ENCODE results near the gene ATP5MG. TPM values are rescaled to one million over a fixed set of nuclear protein-coding genes. Genes with fewer than 3 reads are reported as not detected.

Gene ATP5MG
- total RNA-seq, 1 donor from 2014 or later, result 154 TPM

- ATAC-seq, result no peak
Measured at GRCh38 chr11:118417801-118418200, 16.4 kb downstream of the ATP5MG start.

DNA sequence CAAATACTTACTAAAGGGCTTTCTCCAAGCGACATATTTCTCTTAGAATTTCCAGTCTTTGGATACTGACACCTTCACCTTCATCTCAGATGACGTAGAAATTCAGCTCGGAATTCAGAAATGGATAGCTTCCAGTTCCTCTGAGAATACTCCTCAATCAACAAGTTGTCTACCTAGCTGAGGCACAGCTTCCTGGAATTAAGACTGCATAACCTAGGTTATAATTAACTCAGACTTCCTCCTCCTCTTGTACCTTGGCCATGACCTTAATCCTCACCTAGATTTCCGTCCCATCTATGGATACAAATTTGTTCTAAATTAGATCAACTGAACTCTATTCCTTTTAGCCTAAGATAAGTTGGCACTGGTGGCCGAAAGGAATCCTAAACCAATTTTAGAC, 17.4 kb downstream of the ATP5MG start:
- ATAC-seq, result peak in 1 of 2 donors; percentile 16
- no peaks in the 10 kb centered on the region for H3K27me3 ChIP-seq (ENCODE audit: low read depth)
- TF ChIP-seq CTCF (IDR thresholded peaks at IDR 0.05), result no peak
- no peak overlapping the region for H3K27ac ChIP-seq
- DNase-seq, result no peak
- intact Hi-C loops (cut with DNase I), result no loop called here
- no peaks in the 10 kb centered on the region for H3K9me3 ChIP-seq
- H3K36me3 ChIP-seq, result peaks cover 3% of the 10 kb centered on the region
- no peak overlapping the region for H3K4me3 ChIP-seq
- peaks cover 6% of the 10 kb centered on the region for H3K4me1 ChIP-seq

More at GRCh38 chr11:118417801-118418200, 16.4 kb downstream of the ATP5MG start:
- Histone ChIP-seq H3K36me3 (peaks cover 4% of the 10 kb centered on the region), H3K9me3 (no peaks in the 10 kb centered on the region), H3K27ac (no peak overlapping the region), H3K4me3 (no peak overlapping the region), H3K27me3 (ENCODE audit: low read depth) (no peaks in the 10 kb centered on the region), H3K4me1 (peaks cover 6% of the 10 kb centered on the region)
- no peak for DNase-seq
- TF ChIP-seq CTCF (IDR thresholded peaks at IDR 0.05), result no peak
- intact Hi-C loops (cut with DNase I), result no loop called here

DNA sequence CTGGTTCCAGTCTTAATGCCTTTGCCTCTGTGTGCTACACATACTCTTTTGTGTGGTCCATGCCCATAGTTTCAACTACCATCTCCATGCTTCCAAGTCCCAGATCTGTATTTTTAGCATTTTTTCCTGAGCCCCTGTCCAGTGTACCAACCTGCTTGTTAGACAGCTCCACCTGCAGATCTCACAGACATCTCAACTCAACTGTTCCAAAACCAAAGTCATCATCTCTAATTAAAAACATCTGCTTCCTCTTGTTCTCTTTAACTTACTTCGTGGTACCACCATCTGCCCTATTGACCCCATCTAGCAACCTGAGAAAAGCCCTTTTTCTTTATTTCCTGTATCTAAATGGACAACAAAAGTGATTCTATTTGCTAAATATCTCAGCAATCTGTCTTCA, 26.3 kb downstream of the ATP5MG start:
- Histone ChIP-seq H3K4me1 (no peaks in the 10 kb centered on the region), H3K27me3 (ENCODE audit: low read depth) (no peaks in the 10 kb centered on the region), H3K9me3 (no peaks in the 10 kb centered on the region), H3K27ac (no peak overlapping the region), H3K4me3 (no peak overlapping the region), H3K36me3 (no peaks in the 10 kb centered on the region)
- ATAC-seq (no peak), DNase-seq (no peak)
- no peak for TF ChIP-seq CTCF (IDR thresholded peaks at IDR 0.05)
- intact Hi-C loops (cut with DNase I), result no loop called here

GRCh38 chr11:118430956-118431355, 29.6 kb downstream of the ATP5MG start:
- TF ChIP-seq CTCF (IDR thresholded peaks at IDR 0.05), result no peak
- Histone ChIP-seq H3K9me3 (no peaks in the 10 kb centered on the region), H3K4me1 (peaks cover 13% of the 10 kb centered on the region), H3K27me3 (ENCODE audit: low read depth) (no peaks in the 10 kb centered on the region), H3K36me3 (no peaks in the 10 kb centered on the region), H3K4me3 (no peak overlapping the region), H3K27ac (no peak overlapping the region)
- DNase-seq, result no peak
- intact Hi-C loops (cut with DNase I), result no loop called here
- no peak for ATAC-seq

GRCh38 chr11:118434123-118434552, 32.7 kb downstream of the ATP5MG start:
- Histone ChIP-seq H3K36me3 (no peaks in the 10 kb centered on the region), H3K4me1 (peaks cover 21% of the 10 kb centered on the region), H3K27me3 (ENCODE audit: low read depth) (no peaks in the 10 kb centered on the region), H3K27ac (no peak overlapping the region), H3K4me3 (peak overlapping the region; percentile 91), H3K9me3 (no peaks in the 10 kb centered on the region)
- TF ChIP-seq CTCF (IDR thresholded peaks at IDR 0.05), result no peak
- intact Hi-C loops (cut with DNase I), result no loop called here
- no peak for DNase-seq
- ATAC-seq, result no peak

Measured in lower lobe of right lung (tissue), 2 donors.